ENCODE data around the gene ATP8A2. TPM values are rescaled to one million over a fixed set of nuclear protein-coding genes. Genes with fewer than 3 reads are reported as not detected.

Gene ATP8A2
- polyA plus RNA-seq, 1 donor = 2.1 TPM

GRCh38 chr13:25729201-25729600 lies 357.4 kb downstream of the ATP8A2 start:
- no peak for DNase-seq (ENCODE audit: low read depth)

DNA sequence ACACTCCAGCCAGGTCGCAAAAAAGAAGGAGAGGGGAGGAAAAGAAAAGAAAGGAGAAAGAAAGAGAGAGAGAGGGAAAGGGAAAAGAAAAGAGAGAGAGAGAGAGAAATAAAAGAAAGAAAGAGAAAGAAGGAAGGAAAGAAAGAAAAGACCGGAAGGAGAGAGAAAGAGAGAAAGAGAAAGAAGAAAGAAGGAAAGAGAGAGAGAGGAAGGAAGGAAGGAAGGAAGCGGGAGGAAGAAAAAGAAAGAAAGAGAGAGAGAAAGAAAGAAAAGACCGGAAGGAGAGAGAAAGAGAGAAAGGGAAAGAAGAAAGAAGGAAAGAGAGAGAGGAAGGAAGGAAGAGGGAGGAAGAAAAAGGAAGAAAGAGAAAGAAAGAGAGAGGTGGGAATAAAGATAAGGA lies 359.3 kb downstream of the ATP8A2 start:
- no peak for DNase-seq (ENCODE audit: low read depth)

GRCh38 chr13:25731536-25731935 lies 359.8 kb downstream of the ATP8A2 start:
- no peak for DNase-seq (ENCODE audit: low read depth)

DNA sequence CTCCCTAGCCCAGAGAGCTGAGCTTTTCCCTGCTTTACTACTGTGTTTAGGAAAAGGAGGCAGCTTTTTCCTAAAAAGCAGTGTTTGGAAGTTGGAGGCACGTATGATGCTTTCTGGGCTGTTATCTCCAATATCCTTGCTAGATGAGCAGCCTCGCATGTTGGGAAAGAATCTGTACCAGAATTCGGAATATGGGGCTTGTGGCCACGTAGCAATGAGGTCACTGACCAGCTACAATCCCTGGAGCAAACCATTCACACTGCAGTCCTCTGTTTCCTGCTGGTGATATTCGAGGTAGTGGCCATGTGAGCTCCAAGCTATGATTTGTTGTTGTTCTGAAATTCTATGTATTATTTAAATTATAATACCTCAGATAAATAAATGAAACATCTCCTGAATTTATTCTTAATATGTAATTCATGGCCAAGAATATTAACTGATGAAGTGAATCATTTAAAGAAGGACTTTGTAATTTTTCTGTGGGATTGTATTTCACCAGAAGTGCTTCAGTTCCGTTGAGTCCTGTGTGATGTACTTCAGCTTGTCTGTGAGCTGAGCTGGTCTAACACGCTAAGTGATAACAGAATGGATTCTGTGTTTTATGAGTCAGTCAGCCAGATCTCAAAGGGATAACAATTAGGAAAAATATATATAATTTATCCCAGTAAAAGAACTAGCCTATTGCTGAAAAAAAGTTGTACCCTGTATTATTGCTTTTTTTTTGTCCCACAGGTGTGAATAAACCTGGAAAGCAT lies 360.5 kb downstream of the ATP8A2 start:
- DNase-seq (ENCODE audit: low read depth) = no peak

GRCh38 chr13:25733001-25733491 lies 361.3 kb downstream of the ATP8A2 start:
- no peak for DNase-seq (ENCODE audit: low read depth)

- no peak for DNase-seq (ENCODE audit: low read depth)
Measured at GRCh38 chr13:25733696-25734435, 362.1 kb downstream of the ATP8A2 start.

DNA sequence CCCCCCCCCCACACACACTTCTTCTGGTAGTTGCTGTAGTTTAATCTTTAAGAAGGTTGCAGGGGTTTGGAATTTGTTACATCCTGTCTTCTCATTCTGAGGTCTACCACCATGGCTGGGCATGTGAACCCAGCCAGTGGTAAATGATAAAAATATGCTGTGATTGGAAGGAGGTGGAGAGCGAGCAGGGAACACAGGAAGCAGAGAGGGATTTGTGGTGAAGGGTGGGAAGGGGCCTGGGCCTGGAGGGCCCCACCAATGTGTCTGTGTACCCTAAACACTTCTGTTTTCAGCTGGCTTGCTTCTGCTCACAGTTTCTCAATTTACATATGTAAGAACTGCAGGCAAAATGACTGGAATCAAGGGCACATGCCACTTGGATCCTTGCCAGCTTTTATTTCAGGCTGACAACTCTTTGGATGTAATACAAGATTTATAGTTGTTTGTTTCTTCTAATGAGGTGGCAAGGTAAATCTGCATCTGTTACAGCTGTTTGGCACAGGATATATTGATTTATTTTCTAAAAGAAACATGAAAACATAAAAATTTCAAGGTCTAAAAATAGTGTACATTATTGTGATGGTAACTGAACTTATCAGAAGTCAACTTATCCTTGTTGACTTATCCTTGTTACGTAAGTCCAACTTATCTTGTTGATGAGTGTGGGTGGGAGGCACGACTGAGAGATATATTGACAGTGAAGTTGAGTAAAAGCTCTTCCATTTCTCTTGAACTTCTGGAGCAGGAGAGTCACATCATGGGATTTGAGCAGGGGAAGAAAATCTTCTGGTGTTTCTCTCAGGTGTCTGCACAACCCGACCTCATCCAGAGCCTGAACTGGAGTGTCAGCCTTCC lies 366.8 kb downstream of the ATP8A2 start:
- no peak for DNase-seq (ENCODE audit: low read depth)

DNA sequence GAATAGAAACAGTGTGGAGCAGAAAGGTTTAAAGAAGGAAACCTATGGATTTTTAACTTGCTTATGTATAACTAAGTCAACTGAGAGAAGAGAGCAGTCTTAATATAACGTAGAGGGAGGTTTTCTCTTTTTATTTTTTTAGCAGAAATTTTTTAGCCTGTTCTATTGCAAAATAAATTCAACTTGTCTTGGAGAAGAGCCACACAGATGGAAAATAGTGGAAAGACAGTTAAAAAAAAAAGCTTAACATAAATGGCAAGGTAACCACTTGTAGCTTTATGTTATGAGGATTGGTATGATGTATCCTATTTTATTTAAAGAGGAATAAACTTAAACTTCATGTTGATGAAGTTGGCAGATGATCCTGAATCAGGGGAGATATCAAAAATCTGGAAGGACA lies 367.6 kb downstream of the ATP8A2 start:
- peak; percentile 55 for DNase-seq (ENCODE audit: low read depth)

DNA sequence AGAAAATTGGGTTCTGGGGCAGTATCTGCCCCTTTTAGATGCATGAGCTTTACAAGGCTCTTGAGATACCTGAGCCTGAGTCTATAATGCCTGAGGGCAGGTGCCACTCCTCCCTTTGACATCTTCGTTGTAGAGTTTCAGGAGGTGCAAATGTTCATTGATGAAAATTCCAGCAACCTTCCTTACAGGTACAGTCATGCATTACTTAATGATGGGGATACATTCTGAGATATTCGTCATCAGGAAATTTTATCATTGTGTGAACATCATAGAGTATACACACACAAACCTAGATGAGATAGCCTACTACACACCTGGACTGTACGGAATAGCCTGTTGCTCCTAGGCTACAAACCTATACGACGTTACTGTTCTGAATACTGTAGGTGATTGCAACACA lies 370.0 kb downstream of the ATP8A2 start:
- DNase-seq (ENCODE audit: low read depth) = no peak

GRCh38 chr13:25742220-25742619 lies 370.4 kb downstream of the ATP8A2 start:
- DNase-seq (ENCODE audit: low read depth) = no peak

DNA sequence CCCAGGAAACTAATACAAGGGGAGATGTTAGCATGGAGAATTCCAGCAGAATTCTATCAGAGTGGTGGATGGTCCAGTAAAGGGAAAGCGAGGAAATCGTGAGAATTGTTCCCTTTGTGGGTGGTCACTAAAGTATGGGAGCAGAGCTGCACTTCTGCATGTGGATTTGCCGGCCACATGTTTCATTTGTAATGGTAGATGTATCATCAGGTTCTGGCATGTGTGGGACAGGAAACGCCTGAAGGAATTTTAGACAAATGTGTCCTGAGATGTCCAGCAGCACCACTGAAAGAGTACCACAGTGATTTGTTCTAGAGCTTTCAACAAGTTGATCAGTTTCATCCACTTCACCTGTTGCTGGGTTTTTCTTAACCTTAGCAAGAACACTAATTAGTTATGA lies 371.6 kb downstream of the ATP8A2 start:
- DNase-seq (ENCODE audit: low read depth) = no peak

GRCh38 chr13:25744178-25744577 lies 372.4 kb downstream of the ATP8A2 start:
- DNase-seq (ENCODE audit: low read depth) = no peak

- no peak for DNase-seq (ENCODE audit: low read depth)
Measured at GRCh38 chr13:25746131-25746530, 374.4 kb downstream of the ATP8A2 start.

- peak; percentile 83 for DNase-seq (ENCODE audit: low read depth)
Measured at GRCh38 chr13:25752957-25753551, 381.3 kb downstream of the ATP8A2 start.

DNA sequence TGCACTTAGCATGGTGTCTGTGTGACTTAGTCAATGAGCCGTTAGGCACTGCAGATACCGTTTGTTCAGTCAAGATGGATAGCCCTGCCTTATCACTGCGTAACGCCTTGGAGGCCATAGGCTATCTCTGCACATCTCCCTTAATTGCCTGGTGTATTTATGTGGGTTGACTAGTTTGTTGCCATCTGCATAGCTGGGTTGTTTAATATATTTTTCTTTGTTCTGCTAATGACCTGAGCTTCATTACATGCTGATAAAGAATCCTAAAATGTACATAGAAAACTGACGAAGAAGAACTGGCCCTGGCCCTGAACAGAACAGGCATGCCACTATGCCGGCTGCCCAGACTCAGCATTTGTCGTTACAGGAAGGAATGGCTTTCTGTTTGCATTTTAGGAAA lies 382.2 kb downstream of the ATP8A2 start:
- no peak for DNase-seq (ENCODE audit: low read depth)

DNA sequence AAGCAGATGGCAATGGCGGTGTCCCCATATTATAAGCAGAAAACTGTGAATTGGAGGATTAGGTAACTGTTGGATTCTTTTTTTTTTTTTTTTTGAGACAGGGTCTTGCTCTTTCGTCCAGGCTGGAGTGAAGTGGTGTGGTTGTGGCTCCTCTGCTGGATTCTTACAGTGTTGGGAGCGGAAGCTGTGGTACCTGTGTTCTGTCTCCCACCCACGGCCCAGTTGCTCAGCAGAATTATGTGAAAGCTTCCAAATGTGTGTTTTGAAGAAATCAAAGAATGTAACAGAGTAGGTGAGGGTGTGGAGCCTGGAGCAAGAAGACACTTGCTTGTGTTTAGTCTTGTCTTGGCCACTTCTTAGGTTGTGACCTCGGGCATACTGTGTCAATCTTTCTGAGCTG lies 384.5 kb downstream of the ATP8A2 start:
- DNase-seq (ENCODE audit: low read depth) = no peak

- DNase-seq (ENCODE audit: low read depth) = no peak
Measured at GRCh38 chr13:25756912-25757311, 385.1 kb downstream of the ATP8A2 start.

- no peak for DNase-seq (ENCODE audit: low read depth)
Measured at GRCh38 chr13:25761041-25761440, 389.3 kb downstream of the ATP8A2 start.

- DNase-seq (ENCODE audit: low read depth) = no peak
Measured at GRCh38 chr13:25762281-25762680, 390.5 kb downstream of the ATP8A2 start.

DNA sequence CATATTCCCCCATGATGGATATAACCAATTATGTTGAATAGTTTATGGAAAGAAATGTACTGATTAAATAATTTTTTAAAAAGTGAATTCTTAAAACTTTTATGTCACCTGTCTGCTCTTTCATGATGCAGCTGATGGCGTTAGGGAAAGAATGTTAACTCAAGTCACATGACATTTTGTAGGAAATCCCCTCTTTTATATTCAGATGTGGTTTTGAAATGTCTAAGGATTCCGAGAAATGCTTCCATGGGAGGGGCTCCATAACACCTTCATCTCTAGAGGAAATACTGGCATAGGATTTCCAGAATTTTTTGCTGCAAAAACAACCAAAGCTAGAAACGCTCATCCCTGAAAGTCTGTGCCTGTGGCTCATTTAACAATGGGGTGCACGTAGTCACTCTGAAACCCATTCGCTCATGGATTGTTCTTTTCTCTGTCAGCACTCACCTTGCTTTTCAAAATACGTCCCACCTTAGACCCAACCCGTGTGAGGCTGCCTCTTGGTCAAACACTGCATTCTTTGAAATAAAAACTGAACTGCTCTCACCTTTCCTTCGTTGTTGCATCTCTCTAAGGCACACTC lies 391.1 kb downstream of the ATP8A2 start:
- no peak for DNase-seq (ENCODE audit: low read depth)

DNA sequence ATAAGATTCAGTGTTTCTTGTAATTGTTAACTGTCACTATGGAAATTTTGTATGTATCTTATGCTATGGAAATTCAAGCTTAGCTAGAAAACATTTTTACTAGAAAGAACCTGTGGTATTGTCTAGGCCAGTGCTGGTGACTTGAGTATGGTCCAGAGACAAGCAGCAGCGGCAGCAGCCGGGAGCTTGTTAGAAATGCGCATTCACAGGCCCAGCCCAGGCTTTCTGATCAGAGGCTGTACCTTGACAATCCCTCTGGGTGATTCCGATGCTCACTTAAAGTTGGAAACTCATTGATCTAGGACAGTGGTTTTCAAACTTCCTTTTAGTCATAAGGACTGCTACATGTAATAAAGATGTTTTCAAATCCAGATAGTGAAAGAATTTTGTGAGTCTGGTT lies 392.6 kb downstream of the ATP8A2 start:
- DNase-seq (ENCODE audit: low read depth) = no peak

All from forelimb muscle (tissue), 1 donor.